ENCODE measurements around the gene CNEP1R1.

DNA sequence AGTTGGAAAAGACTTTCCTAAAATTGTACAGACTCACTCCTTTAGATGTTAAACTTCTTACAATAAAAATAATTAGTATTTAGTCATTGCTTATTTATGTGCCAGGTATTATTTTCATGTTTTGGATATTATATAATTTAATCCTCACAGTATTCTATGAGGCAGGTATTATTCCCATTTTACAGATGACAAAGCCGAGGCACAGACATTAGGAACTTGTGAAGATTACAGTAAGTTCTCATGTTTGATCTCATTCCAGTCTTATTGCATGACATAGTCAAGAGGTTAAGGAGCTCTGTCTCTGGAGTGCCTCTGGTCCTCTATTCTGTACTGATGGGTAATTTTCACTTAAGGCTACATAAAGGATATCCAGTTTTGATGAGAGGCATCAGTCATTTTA lies 44.0 kb downstream of the CNEP1R1 start:
- TF ChIP-seq SUZ12 (IDR thresholded peaks at IDR 0.05; ENCODE audit: extremely low read depth, insufficient read depth, insufficient read length) (no peak), YY1 (IDR thresholded peaks at IDR 0.05; ENCODE audit: insufficient read depth, insufficient read length) (no peak), ZNF274 (IDR thresholded peaks at IDR 0.05; ENCODE audit: low read depth, low read length) (no peak)

Data from NT2/D1 (cell line).